Panc1 (cell line): Measurements from ENCODE around the gene CACNA1A.

Experiments
- POLR2AphosphoS5 ChIP-seq: IDR thresholded peaks from 2 replicates; pipeline ENCODE4 v1.6.1; 2012; ENCODE audit warnings: mild to moderate bottlenecking, low read depth, low read length, moderate library complexity
- SIN3A ChIP-seq: IDR thresholded peaks from 2 replicates; pipeline ENCODE4 v1.6.1; 2012; ENCODE audit warnings: low read depth, mild to moderate bottlenecking, low read length, moderate library complexity, borderline replicate concordance; ENCODE audit not compliant: insufficient read depth
- TCF7L2 ChIP-seq: IDR thresholded peaks from 2 replicates; pipeline ENCODE4 v1.6.1; 2011; ENCODE audit warnings: mild to moderate bottlenecking, low read depth, low read length, inconsistent platforms
- TF ChIP-seq, protein P1 (sequence below), 2 experiments: IDR thresholded peaks; 2 replicates each; pipeline ENCODE4 v1.6.1; 2011 to 2012; ENCODE audit warnings: low read depth in 2 of 2, control low read depth in 1 of 2, low read length in 1 of 2, mild to moderate bottlenecking in 1 of 2, moderate library complexity in 1 of 2; ENCODE audit not compliant: insufficient read depth in 1 of 2
- TF ChIP-seq, protein P2 (sequence below): fragments of 450-650 bp; IDR thresholded peaks from 2 replicates; pipeline ENCODE4 v1.5.1; 2017; ENCODE audit warnings: mild to moderate bottlenecking

DNA sequence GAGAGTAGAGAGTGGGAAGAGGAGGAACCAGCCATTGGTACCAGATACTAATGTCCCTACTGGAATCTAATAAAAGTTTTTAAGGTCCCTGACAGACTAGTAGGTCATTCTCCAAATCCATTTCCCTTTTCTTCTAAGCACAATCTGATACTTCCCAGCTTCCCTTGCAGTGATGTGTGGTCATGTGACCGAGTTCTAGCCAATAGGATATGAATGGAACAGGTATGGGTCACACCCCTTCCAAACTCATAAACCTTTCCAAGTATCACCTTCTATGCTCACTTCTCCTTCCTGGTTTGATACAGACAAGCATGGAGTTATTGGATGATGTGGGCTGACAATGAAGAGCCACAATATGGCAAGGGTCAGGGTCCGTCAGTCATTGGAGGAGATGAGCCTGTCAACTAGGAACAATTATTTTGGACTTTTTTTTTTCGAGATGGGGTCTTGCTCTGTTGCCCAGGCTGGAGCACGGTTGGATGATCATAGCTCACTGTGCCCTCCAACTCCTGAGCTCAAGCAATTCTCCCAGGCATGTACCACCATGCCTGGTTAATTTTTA, 54.8 kb downstream of the CACNA1A start:
- TF ChIP-seq POLR2AphosphoS5, result no peak
- TF ChIP-seq, protein P1, sequence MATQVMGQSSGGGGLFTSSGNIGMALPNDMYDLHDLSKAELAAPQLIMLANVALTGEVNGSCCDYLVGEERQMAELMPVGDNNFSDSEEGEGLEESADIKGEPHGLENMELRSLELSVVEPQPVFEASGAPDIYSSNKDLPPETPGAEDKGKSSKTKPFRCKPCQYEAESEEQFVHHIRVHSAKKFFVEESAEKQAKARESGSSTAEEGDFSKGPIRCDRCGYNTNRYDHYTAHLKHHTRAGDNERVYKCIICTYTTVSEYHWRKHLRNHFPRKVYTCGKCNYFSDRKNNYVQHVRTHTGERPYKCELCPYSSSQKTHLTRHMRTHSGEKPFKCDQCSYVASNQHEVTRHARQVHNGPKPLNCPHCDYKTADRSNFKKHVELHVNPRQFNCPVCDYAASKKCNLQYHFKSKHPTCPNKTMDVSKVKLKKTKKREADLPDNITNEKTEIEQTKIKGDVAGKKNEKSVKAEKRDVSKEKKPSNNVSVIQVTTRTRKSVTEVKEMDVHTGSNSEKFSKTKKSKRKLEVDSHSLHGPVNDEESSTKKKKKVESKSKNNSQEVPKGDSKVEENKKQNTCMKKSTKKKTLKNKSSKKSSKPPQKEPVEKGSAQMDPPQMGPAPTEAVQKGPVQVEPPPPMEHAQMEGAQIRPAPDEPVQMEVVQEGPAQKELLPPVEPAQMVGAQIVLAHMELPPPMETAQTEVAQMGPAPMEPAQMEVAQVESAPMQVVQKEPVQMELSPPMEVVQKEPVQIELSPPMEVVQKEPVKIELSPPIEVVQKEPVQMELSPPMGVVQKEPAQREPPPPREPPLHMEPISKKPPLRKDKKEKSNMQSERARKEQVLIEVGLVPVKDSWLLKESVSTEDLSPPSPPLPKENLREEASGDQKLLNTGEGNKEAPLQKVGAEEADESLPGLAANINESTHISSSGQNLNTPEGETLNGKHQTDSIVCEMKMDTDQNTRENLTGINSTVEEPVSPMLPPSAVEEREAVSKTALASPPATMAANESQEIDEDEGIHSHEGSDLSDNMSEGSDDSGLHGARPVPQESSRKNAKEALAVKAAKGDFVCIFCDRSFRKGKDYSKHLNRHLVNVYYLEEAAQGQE (IDR thresholded peaks at IDR 0.05; ENCODE audit: insufficient read depth in 1 of 2, low read depth in 2 of 2, low read length in 1 of 2), result no peak
- TF ChIP-seq, protein P2, sequence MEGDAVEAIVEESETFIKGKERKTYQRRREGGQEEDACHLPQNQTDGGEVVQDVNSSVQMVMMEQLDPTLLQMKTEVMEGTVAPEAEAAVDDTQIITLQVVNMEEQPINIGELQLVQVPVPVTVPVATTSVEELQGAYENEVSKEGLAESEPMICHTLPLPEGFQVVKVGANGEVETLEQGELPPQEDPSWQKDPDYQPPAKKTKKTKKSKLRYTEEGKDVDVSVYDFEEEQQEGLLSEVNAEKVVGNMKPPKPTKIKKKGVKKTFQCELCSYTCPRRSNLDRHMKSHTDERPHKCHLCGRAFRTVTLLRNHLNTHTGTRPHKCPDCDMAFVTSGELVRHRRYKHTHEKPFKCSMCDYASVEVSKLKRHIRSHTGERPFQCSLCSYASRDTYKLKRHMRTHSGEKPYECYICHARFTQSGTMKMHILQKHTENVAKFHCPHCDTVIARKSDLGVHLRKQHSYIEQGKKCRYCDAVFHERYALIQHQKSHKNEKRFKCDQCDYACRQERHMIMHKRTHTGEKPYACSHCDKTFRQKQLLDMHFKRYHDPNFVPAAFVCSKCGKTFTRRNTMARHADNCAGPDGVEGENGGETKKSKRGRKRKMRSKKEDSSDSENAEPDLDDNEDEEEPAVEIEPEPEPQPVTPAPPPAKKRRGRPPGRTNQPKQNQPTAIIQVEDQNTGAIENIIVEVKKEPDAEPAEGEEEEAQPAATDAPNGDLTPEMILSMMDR, result no peak
- TF ChIP-seq TCF7L2, result no peak
- no peak for TF ChIP-seq SIN3A
